DOHH2 (cell line): ENCODE results near the gene XIRP2.
"Not testable (repeated sequence)": the region's sequence is repeated elsewhere in the genome, so short reads cannot be mapped to it uniquely, and the experiment has no call there.

Experiments
- H3F3A ChIP-seq: fragments of 200-600 bp; sonication (generic), shearing (Covaris generic); 2 replicates; pipeline ENCODE4 v1.6.0; 2016; ENCODE audit warnings: antibody characterized with exemption, mild to moderate bottlenecking; ENCODE audit not compliant: control insufficient read depth, insufficient read depth
- H3K27ac ChIP-seq: fragments of 200-600 bp; sonication (generic); 2 replicates; pipeline ENCODE4 v1.5.1; 2014; ENCODE audit warnings: low read depth, mild to moderate bottlenecking, low read length, moderate library complexity
- H3K27me3 ChIP-seq: fragments of 200-600 bp; sonication (generic); 2 replicates; pipeline ENCODE4 v1.6.1; 2014; ENCODE audit warnings: mild to moderate bottlenecking, low read length, mixed read lengths; ENCODE audit not compliant: control insufficient read depth
- H3K36me3 ChIP-seq: fragments of 200-600 bp; sonication (generic); 2 replicates; pipeline ENCODE4 v1.6.1; 2014; ENCODE audit warnings: mild to moderate bottlenecking, low read length, moderate library complexity, mixed read lengths; ENCODE audit not compliant: control insufficient read depth
- H3K4me1 ChIP-seq: fragments of 200-600 bp; sonication (generic); 2 replicates; pipeline ENCODE4 v1.6.1; 2014; ENCODE audit warnings: mild to moderate bottlenecking, low read length, mixed read lengths; ENCODE audit not compliant: control insufficient read depth
- H3K4me2 ChIP-seq: fragments of 200-600 bp; sonication (generic); 2 replicates; pipeline ENCODE4 v1.6.0; 2014; ENCODE audit warnings: mild to moderate bottlenecking, low read length, moderate library complexity
- H3K4me3 ChIP-seq: fragments of 200-600 bp; sonication (generic); 2 replicates; pipeline ENCODE4 v1.5.1; 2014; ENCODE audit warnings: mild to moderate bottlenecking, low read length, mixed read lengths
- H3K79me2 ChIP-seq: fragments of 200-600 bp; sonication (generic); 2 replicates; pipeline ENCODE4 v1.6.1; 2014; ENCODE audit warnings: mild to moderate bottlenecking, low read length, mixed read lengths; ENCODE audit not compliant: control insufficient read depth
- H3K9me2 ChIP-seq: fragments of 200-600 bp; sonication (generic); replicated peaks from 2 replicates; pipeline ENCODE4 v1.6.1; 2014; ENCODE audit warnings: mild to moderate bottlenecking, low read length, mixed read lengths; ENCODE audit not compliant: control insufficient read depth
- H3K9me3 ChIP-seq: fragments of 200-600 bp; sonication (generic); 2 replicates; pipeline ENCODE4 v1.6.1; 2014; ENCODE audit warnings: antibody characterized with exemption, low read length, mixed read lengths; ENCODE audit not compliant: control insufficient read depth, insufficient read depth
- H4K20me1 ChIP-seq: fragments of 200-600 bp; sonication (generic); 2 replicates; pipeline ENCODE4 v1.6.0; 2014; ENCODE audit warnings: low read depth, mild to moderate bottlenecking, antibody characterized with exemption, low read length, moderate library complexity; ENCODE audit not compliant: control insufficient read depth, insufficient read depth
- EZH2phosphoT487 ChIP-seq: fragments of 200-600 bp; sonication (generic); IDR thresholded peaks from 2 replicates; pipeline ENCODE4 v1.6.1; 2017; ENCODE audit warnings: borderline replicate concordance, mild to moderate bottlenecking, antibody characterized with exemption, low read length, moderate library complexity, mixed read lengths
- TF ChIP-seq, protein P1 (sequence below): fragments of 200-600 bp; sonication (generic); IDR thresholded peaks from one replicate; pipeline ENCODE4 v1.5.1; 2014; ENCODE audit warnings: antibody characterized with exemption, mild to moderate bottlenecking, low read depth, low read length; ENCODE audit not compliant: poor library complexity, severe bottlenecking

XIRP2 gene

DNA sequence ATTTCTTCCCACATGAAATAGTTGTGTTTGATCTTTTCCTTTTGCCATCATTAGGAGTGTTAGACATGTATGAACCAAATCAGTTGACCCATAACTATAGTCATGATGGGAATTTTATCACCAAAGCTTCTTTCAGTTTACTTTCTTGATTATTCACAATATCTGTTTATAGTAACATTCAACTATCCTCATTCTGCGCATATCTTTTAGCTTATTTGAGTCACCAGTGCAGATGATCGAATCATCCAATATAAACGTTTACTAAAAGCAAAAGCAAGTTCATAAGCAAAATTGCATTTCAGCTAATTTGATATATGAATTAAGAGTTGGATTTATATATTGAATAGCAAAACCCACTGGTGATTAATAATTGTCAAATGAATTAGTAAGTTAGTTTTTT, 216.4 kb downstream of the XIRP2 start:
- Histone ChIP-seq H3K4me1 (no peaks in the 10 kb centered on the region), H3K4me2 (no peak overlapping the region), H3K79me2 (no peaks in the 10 kb centered on the region), H3F3A (no peaks in the 10 kb centered on the region), H4K20me1 (no peaks in the 10 kb centered on the region), H3K27me3 (no peaks in the 10 kb centered on the region), H3K9me2 (no peaks in the 10 kb centered on the region), H3K36me3 (no peaks in the 10 kb centered on the region), H3K4me3 (no peak overlapping the region), H3K9me3 (no peaks in the 10 kb centered on the region), H3K27ac (no peak overlapping the region)
- no peak for TF ChIP-seq EZH2phosphoT487
- TF ChIP-seq, protein P1, sequence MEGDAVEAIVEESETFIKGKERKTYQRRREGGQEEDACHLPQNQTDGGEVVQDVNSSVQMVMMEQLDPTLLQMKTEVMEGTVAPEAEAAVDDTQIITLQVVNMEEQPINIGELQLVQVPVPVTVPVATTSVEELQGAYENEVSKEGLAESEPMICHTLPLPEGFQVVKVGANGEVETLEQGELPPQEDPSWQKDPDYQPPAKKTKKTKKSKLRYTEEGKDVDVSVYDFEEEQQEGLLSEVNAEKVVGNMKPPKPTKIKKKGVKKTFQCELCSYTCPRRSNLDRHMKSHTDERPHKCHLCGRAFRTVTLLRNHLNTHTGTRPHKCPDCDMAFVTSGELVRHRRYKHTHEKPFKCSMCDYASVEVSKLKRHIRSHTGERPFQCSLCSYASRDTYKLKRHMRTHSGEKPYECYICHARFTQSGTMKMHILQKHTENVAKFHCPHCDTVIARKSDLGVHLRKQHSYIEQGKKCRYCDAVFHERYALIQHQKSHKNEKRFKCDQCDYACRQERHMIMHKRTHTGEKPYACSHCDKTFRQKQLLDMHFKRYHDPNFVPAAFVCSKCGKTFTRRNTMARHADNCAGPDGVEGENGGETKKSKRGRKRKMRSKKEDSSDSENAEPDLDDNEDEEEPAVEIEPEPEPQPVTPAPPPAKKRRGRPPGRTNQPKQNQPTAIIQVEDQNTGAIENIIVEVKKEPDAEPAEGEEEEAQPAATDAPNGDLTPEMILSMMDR = no peak

GRCh38 chr2:167109682-167110081, 221.4 kb downstream of the XIRP2 start:
- not testable (repeated sequence) for H4K20me1 ChIP-seq, H3K4me2 ChIP-seq, H3K9me2 ChIP-seq, H3K27ac ChIP-seq, H3F3A ChIP-seq, H3K27me3 ChIP-seq, H3K4me3 ChIP-seq, H3K36me3 ChIP-seq, H3K79me2 ChIP-seq, H3K4me1 ChIP-seq, H3K9me3 ChIP-seq

DNA sequence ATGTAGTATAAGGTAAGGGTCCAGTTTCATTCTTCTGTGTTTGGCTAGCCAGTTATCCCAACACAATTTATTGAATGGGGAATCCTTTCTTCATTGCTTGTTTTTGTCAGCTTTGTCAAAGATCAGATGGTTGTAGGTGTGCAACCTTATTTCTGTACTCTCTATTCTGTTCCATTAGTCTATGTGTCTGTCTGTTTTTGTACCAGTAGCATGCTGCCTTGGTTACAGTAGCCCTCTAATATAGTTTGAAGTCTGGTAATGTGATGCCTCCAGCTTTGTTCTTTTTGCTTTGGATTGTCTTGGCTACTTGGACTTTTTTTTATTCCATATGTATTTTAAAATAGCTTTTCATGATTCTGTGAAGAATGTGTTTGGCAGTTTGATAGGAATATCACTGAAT, 222.1 kb downstream of the XIRP2 start:
- H3F3A ChIP-seq = no peaks in the 10 kb centered on the region
- no peak overlapping the region for H3K27ac ChIP-seq
- no peaks in the 10 kb centered on the region for H3K9me2 ChIP-seq
- H3K36me3 ChIP-seq = no peaks in the 10 kb centered on the region
- no peaks in the 10 kb centered on the region for H3K4me1 ChIP-seq
- no peaks in the 10 kb centered on the region for H3K27me3 ChIP-seq
- H3K4me2 ChIP-seq = no peak overlapping the region
- no peaks in the 10 kb centered on the region for H4K20me1 ChIP-seq
- TF ChIP-seq, protein P1 = no peak
- TF ChIP-seq EZH2phosphoT487 = no peak
- H3K9me3 ChIP-seq = no peaks in the 10 kb centered on the region
- H3K79me2 ChIP-seq = no peaks in the 10 kb centered on the region
- no peak overlapping the region for H3K4me3 ChIP-seq

GRCh38 chr2:167114018-167114417, 225.7 kb downstream of the XIRP2 start:
- Histone ChIP-seq H3K36me3 (no peaks in the 10 kb centered on the region), H3K27ac (no peak overlapping the region), H3K9me3 (no peaks in the 10 kb centered on the region), H3K4me1 (no peaks in the 10 kb centered on the region), H3K79me2 (no peaks in the 10 kb centered on the region), H3K4me2 (no peak overlapping the region), H3K4me3 (no peak overlapping the region), H3F3A (no peaks in the 10 kb centered on the region), H3K27me3 (no peaks in the 10 kb centered on the region), H3K9me2 (no peaks in the 10 kb centered on the region), H4K20me1 (no peaks in the 10 kb centered on the region)
- TF ChIP-seq EZH2phosphoT487 = no peak
- TF ChIP-seq, protein P1 = no peak
